Right lung (tissue), 10 donors: ENCODE measurements around the gene TSPY10. TPM values are rescaled to one million over a fixed set of nuclear protein-coding genes. Genes with fewer than 3 reads are reported as not detected.
"Not testable (repeated sequence)": the region's sequence is repeated elsewhere in the genome, so short reads cannot be mapped to it uniquely, and the experiment has no call there.

Source experiments
- DNase-seq, 2 donors: peaks; one replicate each; pipeline ENCODE4 v3.0.0-alpha.2; 2013
- long read RNA-seq, 8 donors: transcript quantifications; one replicate each; lab custom pipeline, GENCODE V29; 2026
- polyA plus RNA-seq, 5 donors: library from polyadenylated mRNA; unstranded; fragments of 120-200 nt; gene quantifications; one replicate each; pipeline versions ENCODE4 v1.2.1 to v1.2.3, GENCODE V29; 2013; ENCODE audit warnings: inconsistent platforms in 1 of 5, low replicate concordance in 1 of 5; ENCODE audit not compliant: insufficient read length in 5 of 5, insufficient read depth in 1 of 5

TSPY10 gene
- not detected for polyA plus RNA-seq
- long read RNA-seq, donor 1, result 0 reads
- long read RNA-seq, donor 2, result 0 reads
- long read RNA-seq, donor 3, result 0 reads
- long read RNA-seq, donor 4, result 0 reads
- long read RNA-seq, donor 5, result 0 reads
- long read RNA-seq, donor 6, result 0 reads
- long read RNA-seq, donor 7, result 0 reads
- long read RNA-seq, donor 8, result 0 reads

DNA sequence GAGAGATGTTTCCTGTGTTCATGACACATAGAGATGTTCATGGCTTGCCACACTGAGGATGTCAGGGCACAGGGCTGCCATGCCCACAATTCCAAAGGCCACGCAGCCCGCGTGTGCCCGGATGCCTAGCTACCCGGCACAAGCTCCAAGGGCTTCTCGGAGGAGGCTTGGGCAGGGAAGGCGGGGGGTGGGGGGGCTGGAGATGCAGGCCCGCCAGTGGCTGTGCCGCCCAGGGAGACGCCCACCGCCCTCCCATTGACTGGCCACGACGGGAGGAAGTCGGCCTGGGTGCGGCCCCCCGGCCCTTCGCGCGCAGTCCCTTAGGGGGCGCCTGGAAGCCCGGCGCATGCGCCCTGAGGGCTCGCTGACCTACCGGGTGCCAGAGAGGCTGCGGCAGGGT is at the start of gene TSPY10:
Gene TSPY10 (plus strand): TSS at position 301 of the 400 bp plus-strand sequence. CDS start 46 bp downstream, at position 347.
- not testable (repeated sequence) for DNase-seq

- not testable (repeated sequence) for DNase-seq
Measured at GRCh38 chrY:9486967-9487366, 40.7 kb upstream of the TSPY10 start, which contains the start of gene TSPY9. Gene TSPY9, plus strand, starts transcription at chrY:9487267. Its CDS starts 46 bp downstream, at chrY:9487313.

DNA sequence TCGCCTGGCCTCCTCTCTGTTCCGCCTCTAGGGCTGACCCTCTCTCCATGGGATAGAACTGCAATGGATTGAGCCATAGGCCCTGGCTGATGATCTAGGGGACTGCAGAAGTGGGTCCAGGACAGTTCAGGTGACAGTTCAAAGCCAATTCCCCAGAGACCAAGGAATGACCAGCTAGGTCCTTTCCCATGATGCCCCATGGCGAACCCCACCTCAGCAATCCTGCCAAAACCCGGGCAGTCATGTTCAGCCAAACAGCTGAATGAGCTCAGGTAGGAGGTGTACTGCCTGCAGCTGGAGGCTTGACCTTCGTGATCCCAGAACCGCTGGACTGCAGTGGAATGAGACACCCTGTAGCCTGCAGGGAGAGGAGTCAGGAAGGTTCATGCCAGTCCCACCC is 23.3 kb upstream of the TSPY10 start:
- DNase-seq, result not testable (repeated sequence)

GRCh38 chrY:9516287-9516686 is 11.4 kb upstream of the TSPY10 start:
- not testable (repeated sequence) for DNase-seq

Other genes with a start within 250 kb of the TSPY10 start
- not detected for gene TSPY4, start 190.4 kb upstream of the TSPY10 start, polyA plus RNA-seq
- not detected for gene TSPY8, start 170.1 kb upstream of the TSPY10 start, polyA plus RNA-seq
- gene TSPY3, start 129.5 kb upstream of the TSPY10 start, polyA plus RNA-seq, result not detected
- not detected for gene TSPY1, start 60.9 kb upstream of the TSPY10 start, polyA plus RNA-seq
- gene TSPY9, start 40.6 kb upstream of the TSPY10 start, polyA plus RNA-seq, result not detected